Mesenchymal stem cell (in vitro differentiated cells and primary cell): ENCODE data around the gene SERBP1.

Experiments
- DNase-seq: peaks from one replicate; pipeline ENCODE4 v3.0.0-alpha.2; 2013
- H2AFZ ChIP-seq: one replicate; pipeline ENCODE4 v1.6.1; 2013; ENCODE audit warnings: low read depth, mild to moderate bottlenecking, control low read depth, inconsistent platforms, low read length, moderate library complexity
- H2AK5ac ChIP-seq: 2 replicates; pipeline ENCODE4 v1.6.1; 2013; ENCODE audit warnings: low read length, moderate library complexity, mild to moderate bottlenecking, inconsistent platforms; ENCODE audit not compliant: severe bottlenecking
- H2BK120ac ChIP-seq: one replicate; pipeline ENCODE4 v1.6.1; 2013; ENCODE audit warnings: low read depth, mild to moderate bottlenecking, inconsistent platforms, low read length, moderate library complexity
- H2BK12ac ChIP-seq, 2 experiments: one replicate each; pipeline ENCODE4 v1.6.1; 2013; ENCODE audit warnings: inconsistent platforms in 2 of 2, low read length in 2 of 2, mild to moderate bottlenecking in 2 of 2, moderate library complexity in 2 of 2, control low read depth in 1 of 2
- H2BK15ac ChIP-seq: one replicate; pipeline ENCODE4 v1.6.1; 2013; ENCODE audit warnings: mild to moderate bottlenecking, low read depth, inconsistent platforms; ENCODE audit not compliant: poor library complexity, severe bottlenecking
- H2BK5ac ChIP-seq: 2 replicates; pipeline ENCODE4 v1.6.1; 2013; ENCODE audit warnings: low read depth, mild to moderate bottlenecking, low read length, control low read depth, inconsistent platforms; ENCODE audit not compliant: poor library complexity, severe bottlenecking
- H3K14ac ChIP-seq, 2 experiments: one replicate each; pipeline ENCODE4 v1.6.1; 2013; ENCODE audit warnings: inconsistent platforms in 2 of 2, low read length in 2 of 2, control low read depth in 1 of 2, mild to moderate bottlenecking in 1 of 2, moderate library complexity in 1 of 2
- H3K18ac ChIP-seq, 2 experiments: one replicate each; pipeline ENCODE4 v1.6.1; 2013; ENCODE audit warnings: inconsistent platforms in 2 of 2, low read length in 2 of 2, control low read depth in 1 of 2, low read depth in 1 of 2, mild to moderate bottlenecking in 1 of 2
- H3K23ac ChIP-seq, 2 experiments: one replicate each; pipeline ENCODE4 v1.6.1; 2013; ENCODE audit warnings: inconsistent platforms in 2 of 2, low read length in 2 of 2, mild to moderate bottlenecking in 2 of 2, moderate library complexity in 2 of 2, control low read depth in 1 of 2
- H3K27ac ChIP-seq: 2 replicates; pipeline ENCODE4 v1.5.1; 2013; ENCODE audit warnings: mild to moderate bottlenecking, moderate library complexity, low read length, control low read depth, inconsistent platforms; ENCODE audit not compliant: poor library complexity, severe bottlenecking
- H3K27me3 ChIP-seq, 2 experiments: 2 replicates each; pipeline versions ENCODE4 v1.6.1 to v1.7.0; 2013; ENCODE audit warnings: low read length in 2 of 2, mild to moderate bottlenecking in 2 of 2, moderate library complexity in 2 of 2, control low read depth in 1 of 2, inconsistent platforms in 1 of 2; ENCODE audit not compliant: control insufficient read depth in 1 of 2, insufficient read depth in 1 of 2
- H3K36me3 ChIP-seq, 2 experiments: 2 replicates each; pipeline versions ENCODE4 v1.6.1 to v1.7.0; 2013; ENCODE audit warnings: low read length in 2 of 2, control low read depth in 1 of 2, inconsistent platforms in 1 of 2, low read depth in 1 of 2, mild to moderate bottlenecking in 1 of 2; ENCODE audit not compliant: insufficient read depth in 2 of 2, control insufficient read depth in 1 of 2
- H3K4ac ChIP-seq, 2 experiments: one replicate each; pipeline ENCODE4 v1.6.1; 2013; ENCODE audit warnings: inconsistent platforms in 2 of 2, low read length in 2 of 2, mild to moderate bottlenecking in 2 of 2, moderate library complexity in 2 of 2, control low read depth in 1 of 2, low read depth in 1 of 2
- H3K4me1 ChIP-seq: 2 replicates; pipeline ENCODE4 v1.6.1; 2013; ENCODE audit warnings: low read depth, low read length, control low read depth; ENCODE audit not compliant: control insufficient read depth, insufficient read depth
- H3K4me2 ChIP-seq: 2 replicates; pipeline ENCODE4 v1.6.1; 2013; ENCODE audit warnings: low read length, mild to moderate bottlenecking, inconsistent platforms; ENCODE audit not compliant: poor library complexity, severe bottlenecking
- H3K4me3 ChIP-seq, 2 experiments: 2 replicates each; pipeline versions ENCODE4 v1.5.1 to v1.7.0; 2013; ENCODE audit warnings: low read length in 2 of 2, mild to moderate bottlenecking in 2 of 2, control low read depth in 1 of 2, low read depth in 1 of 2; ENCODE audit not compliant: insufficient read depth in 1 of 2
- H3K79me1 ChIP-seq: replicated peaks from 2 replicates; pipeline ENCODE4 v1.6.1; 2013; ENCODE audit warnings: mild to moderate bottlenecking, control low read depth, low read length, inconsistent platforms; ENCODE audit not compliant: poor library complexity, severe bottlenecking
- H3K9ac ChIP-seq: 2 replicates; pipeline ENCODE4 v1.7.0; 2013; ENCODE audit warnings: mild to moderate bottlenecking, low read length, moderate library complexity
- H3K9me3 ChIP-seq: 2 replicates; pipeline ENCODE4 v1.7.0; 2013; ENCODE audit warnings: mild to moderate bottlenecking, low read length; ENCODE audit not compliant: control insufficient read depth
- H4K8ac ChIP-seq: one replicate; pipeline ENCODE4 v1.6.1; 2013; ENCODE audit warnings: inconsistent platforms, mild to moderate bottlenecking, low read length, moderate library complexity
- H4K91ac ChIP-seq: one replicate; pipeline ENCODE4 v1.6.1; 2013; ENCODE audit warnings: mild to moderate bottlenecking, low read length, inconsistent platforms
- WGBS: methylation state at CpG from one replicate; pipeline ENCODE4 v1.1.7; 2013; ENCODE audit warnings: mixed read lengths; 5-methylcytosine and 5-hydroxymethylcytosine counted together

The SERBP1 gene

DNA sequence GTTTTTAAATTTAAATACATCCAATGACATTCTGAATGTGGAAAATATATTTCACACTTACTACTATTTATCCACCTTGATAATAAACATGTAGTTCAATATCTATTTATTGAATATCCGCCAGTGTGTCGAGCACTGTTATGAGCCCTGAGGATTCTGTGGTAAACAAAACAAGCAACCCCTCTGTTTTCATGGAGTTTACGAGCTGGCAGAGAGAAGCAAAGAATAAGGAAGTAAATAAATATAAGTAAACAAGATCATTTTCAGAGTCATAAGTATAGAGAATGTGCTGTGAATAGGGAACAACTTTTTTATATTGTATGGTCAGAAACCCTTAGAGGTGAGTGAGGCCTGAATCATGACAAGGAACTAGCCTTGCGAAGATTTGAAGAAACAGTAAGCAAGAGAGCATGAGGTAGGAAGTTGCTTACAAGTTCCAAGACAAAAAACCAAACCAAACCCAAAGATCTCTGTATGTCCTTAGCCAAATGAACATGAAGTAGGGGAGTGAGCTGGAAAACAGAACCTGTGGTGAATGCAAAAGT, 6.4 kb upstream of the SERBP1 start:
- no peak overlapping the region for H3K4ac ChIP-seq
- H3K9ac ChIP-seq = no peak overlapping the region
- WGBS = 100% methylated on average over 1 of the region's 4 CpGs
- no peak overlapping the region for H2BK120ac ChIP-seq
- no peaks in the 10 kb centered on the region for H3K27me3 ChIP-seq
- H2AFZ ChIP-seq = no peak overlapping the region
- no peak overlapping the region for H2BK12ac ChIP-seq
- no peaks in the 10 kb centered on the region for H3K36me3 ChIP-seq
- no peak overlapping the region for H2BK15ac ChIP-seq
- no peak overlapping the region for H3K4me3 ChIP-seq
- no peak overlapping the region for H2BK5ac ChIP-seq
- no peak overlapping the region for H3K14ac ChIP-seq
- no peaks in the 10 kb centered on the region for H3K9me3 ChIP-seq
- no peak overlapping the region for H4K8ac ChIP-seq
- no peak overlapping the region for H2AK5ac ChIP-seq
- H3K4me1 ChIP-seq = peaks cover 2% of the 10 kb centered on the region
- H3K4me2 ChIP-seq = no peak overlapping the region
- H3K27ac ChIP-seq = no peak overlapping the region
- H3K23ac ChIP-seq = no peak overlapping the region
- no peak overlapping the region for H3K18ac ChIP-seq
- H3K79me1 ChIP-seq = peaks cover 2% of the 10 kb centered on the region
- no peak for DNase-seq
- H4K91ac ChIP-seq = no peak overlapping the region

GRCh38 chr1:67434491-67434890, 4.3 kb upstream of the SERBP1 start:
- Histone ChIP-seq H3K79me1 (peaks cover 2% of the 10 kb centered on the region), H3K27me3 (no peaks in the 10 kb centered on the region), H2AK5ac (no peak overlapping the region), H2BK120ac (no peak overlapping the region), H2BK5ac (no peak overlapping the region), H3K4ac (no peak overlapping the region), H3K27ac (no peak overlapping the region), H3K9me3 (no peaks in the 10 kb centered on the region), H4K8ac (no peak overlapping the region), H3K9ac (no peak overlapping the region), H3K4me2 (no peak overlapping the region), H3K4me3 (no peak overlapping the region), H4K91ac (no peak overlapping the region), H2AFZ (no peak overlapping the region), H3K23ac (no peak overlapping the region), H3K18ac (no peak overlapping the region), H2BK15ac (no peak overlapping the region), H2BK12ac (no peak overlapping the region), H3K14ac (no peak overlapping the region), H3K36me3 (no peaks in the 10 kb centered on the region), H3K4me1 (peaks cover 1% of the 10 kb centered on the region)
- no peak for DNase-seq
- no CpG with 5 or more reads among the region's 2 CpGs for WGBS

DNA sequence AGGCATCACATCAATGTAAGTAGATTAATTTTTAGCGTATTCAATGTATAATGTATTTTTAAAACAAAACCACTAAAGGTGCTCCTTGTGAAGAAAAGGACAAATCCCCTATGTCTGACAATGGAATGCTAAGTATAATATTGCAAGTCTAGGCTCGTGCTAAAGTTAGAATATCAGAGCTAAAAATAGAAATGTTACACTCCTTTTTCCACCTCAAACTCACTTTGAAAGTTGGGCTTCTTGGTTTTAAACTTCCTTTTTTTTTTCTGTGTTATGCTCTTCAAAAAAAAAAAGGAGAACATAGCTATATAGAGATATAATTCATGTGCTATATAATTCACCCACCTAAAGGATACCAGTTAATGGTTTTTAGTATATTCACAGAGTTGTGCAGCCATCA, 3.6 kb upstream of the SERBP1 start:
- Histone ChIP-seq H2BK120ac (no peak overlapping the region), H3K4me3 (no peak overlapping the region), H3K27ac (no peak overlapping the region), H2BK15ac (no peak overlapping the region), H2AFZ (no peak overlapping the region), H3K23ac (no peak overlapping the region), H2BK12ac (no peak overlapping the region), H4K8ac (no peak overlapping the region), H3K4ac (no peak overlapping the region), H3K9me3 (no peaks in the 10 kb centered on the region), H3K79me1 (peaks cover 2% of the 10 kb centered on the region), H2AK5ac (no peak overlapping the region), H3K4me2 (no peak overlapping the region), H3K14ac (no peak overlapping the region), H3K9ac (no peak overlapping the region), H3K27me3 (no peaks in the 10 kb centered on the region), H3K4me1 (no peaks in the 10 kb centered on the region), H3K36me3 (no peaks in the 10 kb centered on the region), H4K91ac (no peak overlapping the region), H3K18ac (no peak overlapping the region), H2BK5ac (no peak overlapping the region)
- WGBS = no CpG with 5 or more reads among the region's 2 CpGs
- no peak for DNase-seq

GRCh38 chr1:67432745-67433144, 2.5 kb upstream of the SERBP1 start:
- WGBS = 100% methylated on average over 1 of the region's 1 CpG
- H3K27me3 ChIP-seq = no peaks in the 10 kb centered on the region
- no peaks in the 10 kb centered on the region for H3K36me3 ChIP-seq
- H3K4ac ChIP-seq = no peak overlapping the region
- no peak overlapping the region for H2AK5ac ChIP-seq
- no peak overlapping the region for H2BK120ac ChIP-seq
- H3K79me1 ChIP-seq = peaks cover 2% of the 10 kb centered on the region
- no peak overlapping the region for H2BK5ac ChIP-seq
- no peak overlapping the region for H3K4me2 ChIP-seq
- no peak overlapping the region for H4K8ac ChIP-seq
- H3K27ac ChIP-seq = no peak overlapping the region
- H3K14ac ChIP-seq = no peak overlapping the region
- no peak overlapping the region for H2BK15ac ChIP-seq
- H2BK12ac ChIP-seq = no peak overlapping the region
- no peak overlapping the region for H3K23ac ChIP-seq
- no peak overlapping the region for H4K91ac ChIP-seq
- no peak overlapping the region for H3K4me3 ChIP-seq
- no peak for DNase-seq
- no peaks in the 10 kb centered on the region for H3K4me1 ChIP-seq
- H3K18ac ChIP-seq = no peak overlapping the region
- no peaks in the 10 kb centered on the region for H3K9me3 ChIP-seq
- no peak overlapping the region for H2AFZ ChIP-seq
- H3K9ac ChIP-seq = no peak overlapping the region
